ENCODE results near the gene MYO7B. TPM values are rescaled to one million over a fixed set of nuclear protein-coding genes. Genes with fewer than 3 reads are reported as not detected.

MYO7B gene
- polyA plus RNA-seq, 1 of the 3 experiments (the other 2 are of a cell fraction), result 0.08 TPM

DNA sequence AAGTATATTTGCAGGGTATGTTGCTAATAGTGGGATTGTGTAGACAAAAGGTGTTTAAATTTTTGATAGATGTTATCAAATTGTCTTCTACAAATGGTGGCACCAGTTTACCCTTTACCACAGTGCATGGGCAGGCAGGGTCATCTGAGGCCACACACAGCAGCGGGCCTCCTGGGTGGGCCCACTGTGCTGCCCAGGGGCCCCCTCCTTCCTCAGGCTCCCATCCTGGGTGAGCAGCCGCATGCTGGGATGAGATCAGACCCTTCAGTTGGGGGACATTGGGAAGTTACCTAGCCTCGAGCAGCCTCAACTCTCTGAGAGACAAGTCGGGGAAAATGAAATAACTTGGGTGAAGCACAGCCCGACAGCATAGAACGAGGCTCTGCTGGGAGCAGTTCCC is 9.7 kb downstream of the MYO7B start (continued):
- TF ChIP-seq EP300 (IDR thresholded peaks at IDR 0.05; ENCODE audit: borderline replicate concordance in 1 of 2, low read depth in 1 of 2, low read length in 1 of 2) (no peak), RXRA (IDR thresholded peaks at IDR 0.05; ENCODE audit: borderline replicate concordance, low read depth) (no peak), EZH2phosphoT487 (IDR thresholded peaks at IDR 0.05; ENCODE audit: borderline replicate concordance, low read depth) (no peak), YY1 (IDR thresholded peaks at IDR 0.05; ENCODE audit: low read depth) (no peak)

- H3K9ac ChIP-seq, result no peak overlapping the region
- no peak overlapping the region for H3K4me3 ChIP-seq (ENCODE audit: low read depth in 2 of 2, low read length in 1 of 2)
- CTCF ChIA-PET, result interaction anchor here (0.9 kb wide), 1 partner anchor 46 kb away, joined by 3 read pairs; no protein-coding TSS in a partner anchor
- H3K4me1 ChIP-seq (ENCODE audit: control insufficient read depth in 1 of 2, insufficient read depth in 2 of 2, low read depth in 1 of 2, low read length in 1 of 2), result no peaks in the 10 kb centered on the region
- H3K27ac ChIP-seq (ENCODE audit: low read depth in 2 of 2, low read length in 1 of 2), result no peak overlapping the region
- H2AFZ ChIP-seq (ENCODE audit: low read depth), result no peak overlapping the region
- no peaks in the 10 kb centered on the region for H3K9me3 ChIP-seq
- H3K79me2 ChIP-seq (ENCODE audit: insufficient read depth), result no peaks in the 10 kb centered on the region
- no peaks in the 10 kb centered on the region; the same call in 1 of the 2 replicates for H3K27me3 ChIP-seq (ENCODE audit: insufficient read depth)
- TF ChIP-seq EP300 (IDR thresholded peaks at IDR 0.05; ENCODE audit: borderline replicate concordance in 1 of 2, low read depth in 1 of 2, low read length in 1 of 2) (no peak), GABPA (IDR thresholded peaks at IDR 0.05; ENCODE audit: low read depth) (no peak), FOSL2 (IDR thresholded peaks at IDR 0.05; ENCODE audit: borderline replicate concordance, low read depth) (no peak), RFX5 (IDR thresholded peaks at IDR 0.05; ENCODE audit: low read length) (no peak), TAF1 (IDR thresholded peaks at IDR 0.05; ENCODE audit: borderline replicate concordance, low read depth, low read length) (no peak), RCOR1 (IDR thresholded peaks at IDR 0.05; ENCODE audit: low read length) (no peak), USF1 (IDR thresholded peaks at IDR 0.05; ENCODE audit: borderline replicate concordance, low read depth) (no peak), GATA2 (CRISPR knock-in tag; IDR thresholded peaks at IDR 0.05) (no peak), RXRA (IDR thresholded peaks at IDR 0.05; ENCODE audit: borderline replicate concordance, low read depth) (no peak), JUND (IDR thresholded peaks at IDR 0.05) (no peak), TEAD4 (IDR thresholded peaks at IDR 0.05; ENCODE audit: borderline replicate concordance, insufficient read depth) (no peak)
- TF ChIP-seq, protein P1, sequence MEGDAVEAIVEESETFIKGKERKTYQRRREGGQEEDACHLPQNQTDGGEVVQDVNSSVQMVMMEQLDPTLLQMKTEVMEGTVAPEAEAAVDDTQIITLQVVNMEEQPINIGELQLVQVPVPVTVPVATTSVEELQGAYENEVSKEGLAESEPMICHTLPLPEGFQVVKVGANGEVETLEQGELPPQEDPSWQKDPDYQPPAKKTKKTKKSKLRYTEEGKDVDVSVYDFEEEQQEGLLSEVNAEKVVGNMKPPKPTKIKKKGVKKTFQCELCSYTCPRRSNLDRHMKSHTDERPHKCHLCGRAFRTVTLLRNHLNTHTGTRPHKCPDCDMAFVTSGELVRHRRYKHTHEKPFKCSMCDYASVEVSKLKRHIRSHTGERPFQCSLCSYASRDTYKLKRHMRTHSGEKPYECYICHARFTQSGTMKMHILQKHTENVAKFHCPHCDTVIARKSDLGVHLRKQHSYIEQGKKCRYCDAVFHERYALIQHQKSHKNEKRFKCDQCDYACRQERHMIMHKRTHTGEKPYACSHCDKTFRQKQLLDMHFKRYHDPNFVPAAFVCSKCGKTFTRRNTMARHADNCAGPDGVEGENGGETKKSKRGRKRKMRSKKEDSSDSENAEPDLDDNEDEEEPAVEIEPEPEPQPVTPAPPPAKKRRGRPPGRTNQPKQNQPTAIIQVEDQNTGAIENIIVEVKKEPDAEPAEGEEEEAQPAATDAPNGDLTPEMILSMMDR (IDR thresholded peaks at IDR 0.05), result no peak
- TF ChIP-seq, protein P2, sequence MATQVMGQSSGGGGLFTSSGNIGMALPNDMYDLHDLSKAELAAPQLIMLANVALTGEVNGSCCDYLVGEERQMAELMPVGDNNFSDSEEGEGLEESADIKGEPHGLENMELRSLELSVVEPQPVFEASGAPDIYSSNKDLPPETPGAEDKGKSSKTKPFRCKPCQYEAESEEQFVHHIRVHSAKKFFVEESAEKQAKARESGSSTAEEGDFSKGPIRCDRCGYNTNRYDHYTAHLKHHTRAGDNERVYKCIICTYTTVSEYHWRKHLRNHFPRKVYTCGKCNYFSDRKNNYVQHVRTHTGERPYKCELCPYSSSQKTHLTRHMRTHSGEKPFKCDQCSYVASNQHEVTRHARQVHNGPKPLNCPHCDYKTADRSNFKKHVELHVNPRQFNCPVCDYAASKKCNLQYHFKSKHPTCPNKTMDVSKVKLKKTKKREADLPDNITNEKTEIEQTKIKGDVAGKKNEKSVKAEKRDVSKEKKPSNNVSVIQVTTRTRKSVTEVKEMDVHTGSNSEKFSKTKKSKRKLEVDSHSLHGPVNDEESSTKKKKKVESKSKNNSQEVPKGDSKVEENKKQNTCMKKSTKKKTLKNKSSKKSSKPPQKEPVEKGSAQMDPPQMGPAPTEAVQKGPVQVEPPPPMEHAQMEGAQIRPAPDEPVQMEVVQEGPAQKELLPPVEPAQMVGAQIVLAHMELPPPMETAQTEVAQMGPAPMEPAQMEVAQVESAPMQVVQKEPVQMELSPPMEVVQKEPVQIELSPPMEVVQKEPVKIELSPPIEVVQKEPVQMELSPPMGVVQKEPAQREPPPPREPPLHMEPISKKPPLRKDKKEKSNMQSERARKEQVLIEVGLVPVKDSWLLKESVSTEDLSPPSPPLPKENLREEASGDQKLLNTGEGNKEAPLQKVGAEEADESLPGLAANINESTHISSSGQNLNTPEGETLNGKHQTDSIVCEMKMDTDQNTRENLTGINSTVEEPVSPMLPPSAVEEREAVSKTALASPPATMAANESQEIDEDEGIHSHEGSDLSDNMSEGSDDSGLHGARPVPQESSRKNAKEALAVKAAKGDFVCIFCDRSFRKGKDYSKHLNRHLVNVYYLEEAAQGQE (IDR thresholded peaks at IDR 0.05; ENCODE audit: low read depth, low read length), result no peak
- H3K36me3 ChIP-seq (replicated peaks in 1 of 2; ENCODE audit: control insufficient read depth in 1 of 2, insufficient read depth in 2 of 2, low read length in 1 of 2), result no peaks in the 10 kb centered on the region
- DNase-seq, result no peak
- 38% methylated on average over 1 of the region's 1 CpG for WGBS (ENCODE audit: low lambda C conversion rate)
- POLR2A ChIA-PET, result no interaction called here
- H3K4me2 ChIP-seq, result no peak overlapping the region
- no peaks in the 10 kb centered on the region for H4K20me1 ChIP-seq (ENCODE audit: insufficient read depth)
- H3F3A ChIP-seq (replicated peaks; ENCODE audit: insufficient read depth), result no peaks in the 10 kb centered on the region
- H3K9me2 ChIP-seq, result no peaks in the 10 kb centered on the region
Observed at GRCh38 chr2:127545796-127546195, 10.3 kb downstream of the MYO7B start.
